Measurements from ENCODE around the gene RPS6KA2. TPM values are rescaled to one million over a fixed set of nuclear protein-coding genes. Genes with fewer than 3 reads are reported as not detected.

The RPS6KA2 gene
- polyA plus RNA-seq, 1 donor (not counting 4 experiments of a cell fraction or from before 2014, with no cell fraction given) = 8.2 TPM

GRCh38 chr6:166397849-166398248, 229.2 kb downstream of the RPS6KA2 start:
- dilution Hi-C loops (cut with MboI; ENCODE audit: extremely low pct_ligation_motif_present, low sequenced_read_pairs) = no loop called here
- no peak overlapping the region for H3K4me3 ChIP-seq (ENCODE audit: control insufficient read depth in 2 of 3, extremely low read depth in 1 of 3, insufficient read depth in 2 of 3, low read depth in 1 of 3, low read length in 3 of 3)
- H3K27ac ChIP-seq (ENCODE audit: control insufficient read depth, insufficient read depth, low read length) = no peak overlapping the region
- H3K9me3 ChIP-seq (ENCODE audit: control insufficient read depth, low read depth, low read length) = no peaks in the 10 kb centered on the region
- no peaks in the 10 kb centered on the region for H3K79me2 ChIP-seq (ENCODE audit: control insufficient read depth, insufficient read depth, low read length)
- no peaks in the 10 kb centered on the region for H3K27me3 ChIP-seq (ENCODE audit: control insufficient read depth, extremely low read depth, insufficient read depth, low read length)
- no peaks in the 10 kb centered on the region for H3K36me3 ChIP-seq (ENCODE audit: control insufficient read depth in 2 of 2, extremely low read depth in 1 of 2, insufficient read depth in 2 of 2, low read length in 2 of 2)
- no peaks in the 10 kb centered on the region for H3K9me1 ChIP-seq (ENCODE audit: control insufficient read depth, extremely low read depth, insufficient read depth, low read length)
- no peak overlapping the region for H3K9ac ChIP-seq (ENCODE audit: control insufficient read depth, extremely low read depth, insufficient read depth, low read length)
- DNase-seq (ENCODE audit: low read depth, low spot score) (no peak), FAIRE-seq (no peak)
- no peak overlapping the region for H3K4me2 ChIP-seq (ENCODE audit: control insufficient read depth, extremely low read depth, insufficient read depth, low read depth, low read length)
- H3K4me1 ChIP-seq (ENCODE audit: control insufficient read depth, extremely low read depth, insufficient read depth, low read length) = no peaks in the 10 kb centered on the region
- TF ChIP-seq EZH2 (IDR thresholded peaks at IDR 0.05; ENCODE audit: low read length) = no peak
- TF ChIP-seq, protein P1, sequence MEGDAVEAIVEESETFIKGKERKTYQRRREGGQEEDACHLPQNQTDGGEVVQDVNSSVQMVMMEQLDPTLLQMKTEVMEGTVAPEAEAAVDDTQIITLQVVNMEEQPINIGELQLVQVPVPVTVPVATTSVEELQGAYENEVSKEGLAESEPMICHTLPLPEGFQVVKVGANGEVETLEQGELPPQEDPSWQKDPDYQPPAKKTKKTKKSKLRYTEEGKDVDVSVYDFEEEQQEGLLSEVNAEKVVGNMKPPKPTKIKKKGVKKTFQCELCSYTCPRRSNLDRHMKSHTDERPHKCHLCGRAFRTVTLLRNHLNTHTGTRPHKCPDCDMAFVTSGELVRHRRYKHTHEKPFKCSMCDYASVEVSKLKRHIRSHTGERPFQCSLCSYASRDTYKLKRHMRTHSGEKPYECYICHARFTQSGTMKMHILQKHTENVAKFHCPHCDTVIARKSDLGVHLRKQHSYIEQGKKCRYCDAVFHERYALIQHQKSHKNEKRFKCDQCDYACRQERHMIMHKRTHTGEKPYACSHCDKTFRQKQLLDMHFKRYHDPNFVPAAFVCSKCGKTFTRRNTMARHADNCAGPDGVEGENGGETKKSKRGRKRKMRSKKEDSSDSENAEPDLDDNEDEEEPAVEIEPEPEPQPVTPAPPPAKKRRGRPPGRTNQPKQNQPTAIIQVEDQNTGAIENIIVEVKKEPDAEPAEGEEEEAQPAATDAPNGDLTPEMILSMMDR (optimal IDR thresholded peaks at IDR 0.05 in 1 of 3, IDR thresholded peaks at IDR 0.05 in 1 of 3, conservative IDR thresholded peaks at IDR 0.05 in 1 of 3; ENCODE audit: extremely low read depth in 1 of 3, insufficient read depth in 2 of 3, low read length in 3 of 3) = no peak
- no peaks in the 10 kb centered on the region for H4K20me1 ChIP-seq (ENCODE audit: control insufficient read depth, extremely low read depth, insufficient read depth, low read length)
- no peak overlapping the region for H2AFZ ChIP-seq (ENCODE audit: control insufficient read depth, low read length)

DNA sequence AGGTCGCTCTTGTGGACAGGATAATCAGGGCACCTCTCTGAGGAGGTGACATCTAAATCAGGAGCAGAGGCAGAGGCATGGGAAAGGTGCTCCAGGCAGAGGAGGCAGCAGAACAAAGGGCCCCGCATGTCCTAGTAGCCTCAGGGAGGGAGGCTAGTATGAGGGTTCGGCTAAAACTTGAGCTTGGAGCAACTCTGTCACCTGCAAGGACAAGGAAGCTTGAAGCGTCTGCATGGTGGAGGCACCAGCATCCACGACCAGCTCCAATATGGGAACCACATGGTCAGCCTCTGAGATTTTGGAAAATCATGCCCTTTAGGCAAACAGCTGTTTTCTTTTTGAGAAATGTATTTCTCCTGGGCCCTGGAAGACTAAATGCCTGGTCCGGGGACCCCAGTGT, 231.3 kb downstream of the RPS6KA2 start:
- dilution Hi-C loops (cut with MboI; ENCODE audit: extremely low pct_ligation_motif_present, low sequenced_read_pairs) = no loop called here
- Histone ChIP-seq H3K9ac (ENCODE audit: control insufficient read depth, extremely low read depth, insufficient read depth, low read length) (no peak overlapping the region), H3K4me3 (ENCODE audit: control insufficient read depth in 2 of 3, extremely low read depth in 1 of 3, insufficient read depth in 2 of 3, low read depth in 1 of 3, low read length in 3 of 3) (no peak overlapping the region), H3K4me1 (ENCODE audit: control insufficient read depth, extremely low read depth, insufficient read depth, low read length) (no peaks in the 10 kb centered on the region), H3K79me2 (ENCODE audit: control insufficient read depth, insufficient read depth, low read length) (no peaks in the 10 kb centered on the region), H3K27ac (ENCODE audit: control insufficient read depth, insufficient read depth, low read length) (no peak overlapping the region), H3K27me3 (ENCODE audit: control insufficient read depth, extremely low read depth, insufficient read depth, low read length) (no peaks in the 10 kb centered on the region), H3K9me1 (ENCODE audit: control insufficient read depth, extremely low read depth, insufficient read depth, low read length) (no peaks in the 10 kb centered on the region), H4K20me1 (ENCODE audit: control insufficient read depth, extremely low read depth, insufficient read depth, low read length) (no peaks in the 10 kb centered on the region), H3K36me3 (ENCODE audit: control insufficient read depth in 2 of 2, extremely low read depth in 1 of 2, insufficient read depth in 2 of 2, low read length in 2 of 2) (no peaks in the 10 kb centered on the region), H2AFZ (ENCODE audit: control insufficient read depth, low read length) (no peak overlapping the region), H3K9me3 (ENCODE audit: control insufficient read depth, low read depth, low read length) (no peaks in the 10 kb centered on the region), H3K4me2 (ENCODE audit: control insufficient read depth, extremely low read depth, insufficient read depth, low read depth, low read length) (no peak overlapping the region)
- FAIRE-seq (no peak), DNase-seq (ENCODE audit: low read depth, low spot score) (no peak)
- no peak for TF ChIP-seq EZH2 (IDR thresholded peaks at IDR 0.05; ENCODE audit: low read length)

GRCh38 chr6:166395351-166395750, 231.7 kb downstream of the RPS6KA2 start:
- no peak overlapping the region for H3K4me3 ChIP-seq (ENCODE audit: control insufficient read depth in 2 of 3, extremely low read depth in 1 of 3, insufficient read depth in 2 of 3, low read depth in 1 of 3, low read length in 3 of 3)
- FAIRE-seq = no peak
- no peak for DNase-seq (ENCODE audit: low read depth, low spot score)
- H3K36me3 ChIP-seq (ENCODE audit: control insufficient read depth in 2 of 2, extremely low read depth in 1 of 2, insufficient read depth in 2 of 2, low read length in 2 of 2) = no peaks in the 10 kb centered on the region
- H3K9me3 ChIP-seq (ENCODE audit: control insufficient read depth, low read depth, low read length) = no peaks in the 10 kb centered on the region
- TF ChIP-seq, protein P1 (optimal IDR thresholded peaks at IDR 0.05 in 1 of 3, IDR thresholded peaks at IDR 0.05 in 1 of 3, conservative IDR thresholded peaks at IDR 0.05 in 1 of 3; ENCODE audit: extremely low read depth in 1 of 3, insufficient read depth in 2 of 3, low read length in 3 of 3) = no peak
- TF ChIP-seq EZH2 (IDR thresholded peaks at IDR 0.05; ENCODE audit: low read length) = no peak
- H3K4me2 ChIP-seq (ENCODE audit: control insufficient read depth, extremely low read depth, insufficient read depth, low read depth, low read length) = no peak overlapping the region
- no peaks in the 10 kb centered on the region for H3K9me1 ChIP-seq (ENCODE audit: control insufficient read depth, extremely low read depth, insufficient read depth, low read length)
- H3K4me1 ChIP-seq (ENCODE audit: control insufficient read depth, extremely low read depth, insufficient read depth, low read length) = no peaks in the 10 kb centered on the region
- H3K27ac ChIP-seq (ENCODE audit: control insufficient read depth, insufficient read depth, low read length) = no peak overlapping the region
- H3K27me3 ChIP-seq (ENCODE audit: control insufficient read depth, extremely low read depth, insufficient read depth, low read length) = no peaks in the 10 kb centered on the region
- dilution Hi-C loops (cut with MboI; ENCODE audit: extremely low pct_ligation_motif_present, low sequenced_read_pairs) = no loop called here
- no peaks in the 10 kb centered on the region for H4K20me1 ChIP-seq (ENCODE audit: control insufficient read depth, extremely low read depth, insufficient read depth, low read length)
- H2AFZ ChIP-seq (ENCODE audit: control insufficient read depth, low read length) = no peak overlapping the region
- H3K9ac ChIP-seq (ENCODE audit: control insufficient read depth, extremely low read depth, insufficient read depth, low read length) = no peak overlapping the region
- no peaks in the 10 kb centered on the region for H3K79me2 ChIP-seq (ENCODE audit: control insufficient read depth, insufficient read depth, low read length)
